Stimulated activated naive B cell treated with anti-CD40 and anti-IgM and Interleukin-4, amounts not matched to agents 10 μg/mL and 1 μg/mL and 100 μg/mL, for 72 hours (primary cell): ENCODE data around the gene C5.
"Not testable (repeated sequence)": the region's sequence is repeated elsewhere in the genome, so short reads cannot be mapped to it uniquely, and the experiment has no call there.

ENCODE experiments used
- ATAC-seq, 2 donors: fragments of 150-1000 bp; cut with Tn5 transposase; replicated peaks; 2 replicates each; pipeline ENCODE4 v1.10.0; 2021; ENCODE audit warnings: moderate library complexity in 1 of 2
- DNase-seq: peaks from one replicate; pipeline ENCODE4 v3.0.0; 2021
- H3K27ac Mint-ChIP-seq: one replicate; pipeline ENCODE4 v1.8.0; 2022; ENCODE audit warnings: mild to moderate bottlenecking, mixed read lengths
- H3K27me3 Mint-ChIP-seq, 2 donors: one replicate each; pipeline ENCODE4 v1.8.0; 2022; ENCODE audit warnings: mixed read lengths in 2 of 2
- H3K36me3 Mint-ChIP-seq, 2 donors: one replicate each; pipeline ENCODE4 v1.8.0; 2022; ENCODE audit warnings: mixed read lengths in 2 of 2, mild to moderate bottlenecking in 1 of 2
- H3K4me1 Mint-ChIP-seq, 2 donors: one replicate each; pipeline ENCODE4 v1.8.0; 2022; ENCODE audit warnings: mixed read lengths in 2 of 2, mild to moderate bottlenecking in 1 of 2
- H3K4me3 Mint-ChIP-seq, 2 donors: one replicate each; pipeline ENCODE4 v1.8.0; 2022; ENCODE audit warnings: mild to moderate bottlenecking in 2 of 2, mixed read lengths in 2 of 2, moderate library complexity in 1 of 2
- H3K9me3 Mint-ChIP-seq, 2 donors: one replicate each; pipeline ENCODE4 v1.8.0; 2022; ENCODE audit warnings: mixed read lengths in 2 of 2, mild to moderate bottlenecking in 1 of 2

C5 gene

DNA sequence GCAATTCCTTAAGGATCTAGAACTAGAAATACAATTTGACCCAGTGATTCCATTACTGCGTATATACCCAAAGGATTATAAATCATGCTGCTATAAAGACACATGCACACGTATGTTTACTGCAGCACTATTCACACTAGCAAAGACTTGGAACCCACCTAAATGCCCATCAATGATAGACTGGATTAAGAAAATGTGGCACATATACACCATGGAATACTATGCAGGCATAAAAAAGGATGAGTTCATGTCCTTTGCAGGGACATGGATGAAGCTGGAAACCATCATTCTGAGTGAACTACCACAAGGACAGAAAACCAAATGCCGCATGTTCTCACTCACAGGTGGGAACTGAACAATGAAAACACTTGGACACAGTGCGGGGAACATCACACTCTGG lies 21.8 kb downstream of the C5 start:
- H3K9me3 Mint-ChIP-seq, H3K27me3 Mint-ChIP-seq, DNase-seq, H3K27ac Mint-ChIP-seq, H3K36me3 Mint-ChIP-seq, H3K4me1 Mint-ChIP-seq, ATAC-seq, H3K4me3 Mint-ChIP-seq: not testable (repeated sequence)

DNA sequence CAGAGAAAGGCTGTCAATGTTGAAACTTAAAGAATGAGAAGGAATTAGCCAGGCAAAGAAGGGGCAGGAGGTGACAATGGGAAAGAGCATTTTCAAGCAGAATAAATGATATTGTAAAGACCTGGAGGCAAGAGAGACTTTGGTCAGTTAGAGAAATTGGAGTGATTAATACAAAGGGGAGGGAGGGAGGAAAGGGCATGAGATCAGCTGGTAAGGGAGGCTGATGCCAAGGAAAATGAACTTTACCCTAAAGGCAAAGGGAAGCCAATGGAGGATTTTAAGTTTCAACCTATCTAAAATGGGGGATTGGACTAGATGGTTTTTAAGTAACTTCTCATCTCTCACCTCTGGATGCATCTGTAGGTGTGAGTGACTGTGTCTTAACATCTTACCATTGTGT lies 23.3 kb downstream of the C5 start:
- DNase-seq (no peak), ATAC-seq (no peak)
- Mint-ChIP-seq H3K27me3 (no peaks in the 10 kb centered on the region), H3K4me3 (no peak overlapping the region), H3K36me3 (peaks cover 0 to 5% of the 10 kb centered on the region in 2 donors), H3K9me3 (no peaks in the 10 kb centered on the region), H3K27ac (no peak overlapping the region), H3K4me1 (peaks cover 0 to 2% of the 10 kb centered on the region in 2 donors)

DNA sequence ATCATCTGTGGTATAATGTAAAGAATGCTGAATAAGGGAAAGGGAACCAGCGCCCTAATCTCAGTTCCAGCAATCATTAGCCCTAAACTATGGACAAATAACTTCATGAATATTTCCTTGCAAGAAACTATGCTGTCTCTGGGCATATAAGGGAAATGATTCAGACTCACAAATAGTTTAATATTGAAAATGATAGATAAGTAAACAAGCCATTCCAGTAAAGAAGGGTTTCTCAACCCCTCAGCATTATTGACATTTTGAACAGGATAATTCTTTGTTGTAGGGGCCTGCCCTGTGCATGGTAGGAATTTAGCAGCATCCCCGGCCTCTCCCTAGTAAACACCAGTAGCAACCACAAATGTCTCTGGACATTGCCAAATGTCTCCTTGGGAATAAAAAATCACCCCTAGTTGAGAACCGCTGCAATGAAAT lies 23.8 kb downstream of the C5 start:
- no peak for DNase-seq

DNA sequence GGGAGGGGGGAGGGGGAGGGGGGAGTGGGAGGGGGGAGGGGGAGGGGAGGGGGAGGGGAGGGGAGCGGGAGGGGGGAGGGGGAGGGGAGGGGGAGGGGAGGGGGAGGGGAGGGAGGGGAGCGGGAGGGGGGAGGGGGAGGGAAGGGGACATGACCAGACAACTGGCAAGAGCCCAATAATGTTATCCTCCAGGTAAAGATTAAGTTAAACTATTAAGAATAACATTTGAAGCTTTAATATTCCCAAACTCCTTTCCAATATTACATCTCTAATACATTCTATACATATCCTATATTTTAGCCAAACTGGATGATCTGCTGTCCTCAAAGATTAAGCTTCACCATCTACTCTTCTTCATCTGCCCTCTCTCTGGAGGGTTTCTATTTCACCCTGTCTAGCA lies 25.8 kb downstream of the C5 start:
- H3K27ac Mint-ChIP-seq = no peak overlapping the region
- ATAC-seq = no peak
- H3K36me3 Mint-ChIP-seq = peaks cover 0 to 10% of the 10 kb centered on the region in 2 donors
- DNase-seq = no peak
- H3K27me3 Mint-ChIP-seq = no peaks in the 10 kb centered on the region
- H3K4me3 Mint-ChIP-seq = no peak overlapping the region
- H3K4me1 Mint-ChIP-seq = peaks cover 0 to 2% of the 10 kb centered on the region in 2 donors
- no peaks in the 10 kb centered on the region for H3K9me3 Mint-ChIP-seq

More for the DNA sequence above, 23.8 kb downstream of the C5 start:
- Mint-ChIP-seq H3K4me3 (no peak overlapping the region), H3K27ac (no peak overlapping the region), H3K36me3 (peaks cover 0 to 5% of the 10 kb centered on the region in 2 donors), H3K27me3 (no peaks in the 10 kb centered on the region), H3K4me1 (peaks cover 0 to 2% of the 10 kb centered on the region in 2 donors), H3K9me3 (no peaks in the 10 kb centered on the region)
- ATAC-seq = no peak

DNA sequence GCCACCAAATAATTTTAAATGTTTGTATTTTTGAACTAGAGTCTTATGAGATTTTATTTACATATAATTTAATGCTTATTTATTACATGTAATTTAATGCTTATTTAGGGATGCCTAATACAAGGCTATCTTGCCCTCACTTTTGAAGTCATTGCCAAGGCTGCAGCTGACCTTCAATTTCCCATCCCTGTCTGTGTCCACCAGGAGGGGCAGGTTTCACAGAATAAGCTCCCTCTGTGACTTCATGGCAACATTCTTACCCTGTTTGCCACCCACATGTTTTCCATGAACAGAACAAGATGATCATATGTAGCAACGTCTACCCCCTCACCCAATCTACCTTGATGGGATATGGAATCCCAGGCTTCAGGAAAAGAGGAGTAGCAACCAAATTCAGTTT lies 27.0 kb downstream of the C5 start:
- peaks cover 0 to 2% of the 10 kb centered on the region in 2 donors for H3K4me1 Mint-ChIP-seq
- no peaks in the 10 kb centered on the region for H3K27me3 Mint-ChIP-seq
- H3K36me3 Mint-ChIP-seq = peaks cover 0 to 10% of the 10 kb centered on the region in 2 donors
- no peak for ATAC-seq
- no peaks in the 10 kb centered on the region for H3K9me3 Mint-ChIP-seq
- DNase-seq = no peak
- no peak overlapping the region for H3K27ac Mint-ChIP-seq
- H3K4me3 Mint-ChIP-seq = no peak overlapping the region

DNA sequence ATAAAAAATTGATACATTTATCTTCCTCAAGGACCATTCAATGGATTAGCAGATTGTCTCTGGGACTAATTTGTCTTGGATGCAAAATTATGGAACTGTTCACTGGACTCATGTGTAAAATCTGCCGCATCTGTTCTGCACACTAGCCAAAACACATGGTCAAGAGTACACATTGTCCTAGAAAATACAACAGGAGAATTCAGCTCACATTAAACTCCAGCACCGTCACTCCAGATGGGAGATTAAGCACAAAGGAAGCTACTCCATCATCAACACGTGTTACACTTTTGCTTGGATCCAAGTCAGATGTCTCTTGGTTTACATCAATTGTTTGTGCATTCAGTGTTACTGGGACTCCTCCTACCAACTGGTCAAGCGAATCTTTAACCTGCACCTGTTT lies 28.8 kb downstream of the C5 start:
- DNase-seq (no peak), ATAC-seq (no peak)
- H3K27me3 Mint-ChIP-seq = no peaks in the 10 kb centered on the region
- peaks cover 0 to 2% of the 10 kb centered on the region in 2 donors for H3K4me1 Mint-ChIP-seq
- H3K9me3 Mint-ChIP-seq = no peaks in the 10 kb centered on the region
- H3K4me3 Mint-ChIP-seq = no peak overlapping the region
- no peak overlapping the region for H3K27ac Mint-ChIP-seq
- H3K36me3 Mint-ChIP-seq = peaks cover 0 to 8% of the 10 kb centered on the region in 2 donors

DNA sequence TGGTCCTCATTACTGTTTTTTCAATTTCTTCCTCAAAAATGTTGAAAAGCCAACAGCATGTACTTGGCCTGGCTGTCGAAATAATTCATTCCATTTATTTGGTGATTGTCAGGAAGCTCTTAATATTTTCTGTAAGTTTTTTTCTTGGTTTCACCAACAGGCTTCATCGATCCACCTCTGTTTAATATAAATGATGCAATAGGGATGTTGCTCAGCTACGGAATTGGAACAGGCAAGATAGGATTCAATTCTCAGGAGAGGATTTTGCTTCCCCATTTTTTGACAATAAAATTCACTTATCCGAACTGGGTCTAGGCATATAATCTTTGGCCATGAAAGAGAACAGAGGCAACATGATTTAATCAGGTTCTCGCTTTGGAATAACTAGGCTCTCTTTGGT lies 30.8 kb downstream of the C5 start:
- DNase-seq (no peak), ATAC-seq (no peak)
- no peak overlapping the region for H3K27ac Mint-ChIP-seq
- H3K9me3 Mint-ChIP-seq = no peaks in the 10 kb centered on the region
- H3K4me3 Mint-ChIP-seq = no peak overlapping the region
- peaks cover 0 to 8% of the 10 kb centered on the region in 2 donors for H3K36me3 Mint-ChIP-seq
- no peaks in the 10 kb centered on the region for H3K4me1 Mint-ChIP-seq
- H3K27me3 Mint-ChIP-seq = no peaks in the 10 kb centered on the region

DNA sequence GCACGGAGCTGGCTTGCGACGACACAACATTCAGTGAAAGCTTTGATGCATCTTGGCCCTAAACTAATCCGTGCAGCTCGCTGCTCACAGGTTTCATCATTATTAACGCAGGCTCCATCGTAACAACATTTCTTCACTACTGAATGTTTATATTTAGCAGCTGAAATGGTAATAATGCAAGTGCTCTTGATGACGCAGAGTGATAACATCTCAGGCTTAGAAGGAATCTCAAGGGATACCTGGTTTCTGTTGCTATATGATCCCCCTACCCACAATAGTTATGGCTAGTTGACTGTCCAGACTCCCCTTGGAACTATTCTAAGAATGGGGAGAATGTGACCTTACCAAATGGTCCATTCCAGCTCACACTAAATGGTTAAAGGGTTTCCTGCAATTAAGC lies 36.2 kb downstream of the C5 start:
- DNase-seq (no peak), ATAC-seq (no peak)
- Mint-ChIP-seq H3K4me1 (no peaks in the 10 kb centered on the region), H3K9me3 (peaks cover 0 to 2% of the 10 kb centered on the region in 2 donors), H3K27me3 (no peaks in the 10 kb centered on the region), H3K27ac (no peak overlapping the region), H3K4me3 (no peak overlapping the region), H3K36me3 (peaks cover 0 to 4% of the 10 kb centered on the region in 2 donors)

DNA sequence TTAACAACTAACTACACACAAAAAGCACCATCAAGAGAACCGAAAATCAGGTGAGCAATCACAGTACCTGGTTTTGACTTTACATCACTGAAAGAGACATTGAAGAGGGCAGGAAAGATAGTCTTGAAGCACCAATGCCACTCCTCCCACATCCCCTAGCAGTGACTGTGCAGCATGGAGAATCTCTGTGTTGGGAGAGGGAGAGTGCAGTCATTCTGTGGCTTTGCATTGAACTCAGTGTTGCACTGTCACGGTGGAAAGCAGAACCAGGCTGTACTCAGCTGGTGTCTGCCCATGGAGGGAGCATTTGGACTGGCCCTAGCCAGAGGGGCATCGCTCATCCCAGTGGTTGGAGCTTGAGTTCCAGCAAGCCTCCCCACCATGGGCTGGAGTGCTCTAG lies 40.4 kb downstream of the C5 start:
- H3K9me3 Mint-ChIP-seq = peaks cover 0 to 2% of the 10 kb centered on the region in 2 donors
- DNase-seq (no peak), ATAC-seq (no peak)
- H3K36me3 Mint-ChIP-seq = peaks cover 4 to 6% of the 10 kb centered on the region in 2 donors
- no peaks in the 10 kb centered on the region for H3K4me1 Mint-ChIP-seq
- no peaks in the 10 kb centered on the region for H3K27me3 Mint-ChIP-seq
- no peak overlapping the region for H3K4me3 Mint-ChIP-seq
- H3K27ac Mint-ChIP-seq = no peak overlapping the region

DNA sequence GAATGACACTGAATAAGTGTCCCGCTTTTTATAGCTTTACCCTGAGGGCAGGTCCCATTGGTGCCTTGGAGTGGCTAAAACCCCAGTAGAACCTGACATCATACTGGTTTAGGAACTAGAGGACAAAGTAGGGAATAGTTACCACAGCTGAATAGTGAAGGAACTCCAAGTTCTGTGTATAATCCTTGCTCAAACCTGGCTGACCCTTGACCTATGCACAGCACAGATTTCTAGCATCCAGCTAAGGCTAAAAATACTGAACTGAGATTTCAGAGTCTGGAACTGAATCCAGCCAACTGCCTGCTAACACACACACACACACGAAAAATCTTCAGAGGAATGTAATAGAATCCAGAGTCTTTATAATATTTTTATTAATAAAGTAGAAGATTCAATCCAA lies 50.8 kb downstream of the C5 start:
- H3K4me3 Mint-ChIP-seq = no peak overlapping the region
- DNase-seq = no peak
- H3K27me3 Mint-ChIP-seq = no peaks in the 10 kb centered on the region
- no peaks in the 10 kb centered on the region for H3K9me3 Mint-ChIP-seq
- H3K36me3 Mint-ChIP-seq = peaks cover 0 to 4% of the 10 kb centered on the region in 2 donors
- ATAC-seq = no peak
- no peaks in the 10 kb centered on the region for H3K4me1 Mint-ChIP-seq
- H3K27ac Mint-ChIP-seq = no peak overlapping the region

DNA sequence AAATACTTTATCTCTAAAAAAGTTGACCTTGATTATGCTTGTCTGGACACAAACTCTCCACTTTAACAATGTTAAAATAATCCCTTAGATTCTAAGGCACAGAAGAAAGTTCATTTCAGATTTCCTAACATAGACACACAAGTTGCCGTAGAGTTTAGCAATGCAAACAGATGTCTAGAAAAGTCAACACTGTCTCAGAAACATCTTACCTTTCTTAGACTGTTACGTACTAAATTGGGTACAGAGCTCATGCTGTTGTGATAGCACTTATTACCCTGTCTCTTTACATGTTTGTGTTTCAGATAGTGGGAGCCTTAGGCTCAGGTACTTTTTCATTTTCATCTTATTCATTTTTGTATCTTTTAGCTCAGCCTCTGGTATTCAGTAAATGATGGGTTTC lies 52.0 kb downstream of the C5 start:
- Mint-ChIP-seq H3K4me3 (no peak overlapping the region), H3K27me3 (no peaks in the 10 kb centered on the region), H3K27ac (no peak overlapping the region), H3K9me3 (no peaks in the 10 kb centered on the region), H3K4me1 (no peaks in the 10 kb centered on the region), H3K36me3 (peaks cover 0 to 4% of the 10 kb centered on the region in 2 donors)
- ATAC-seq (no peak), DNase-seq (no peak)

DNA sequence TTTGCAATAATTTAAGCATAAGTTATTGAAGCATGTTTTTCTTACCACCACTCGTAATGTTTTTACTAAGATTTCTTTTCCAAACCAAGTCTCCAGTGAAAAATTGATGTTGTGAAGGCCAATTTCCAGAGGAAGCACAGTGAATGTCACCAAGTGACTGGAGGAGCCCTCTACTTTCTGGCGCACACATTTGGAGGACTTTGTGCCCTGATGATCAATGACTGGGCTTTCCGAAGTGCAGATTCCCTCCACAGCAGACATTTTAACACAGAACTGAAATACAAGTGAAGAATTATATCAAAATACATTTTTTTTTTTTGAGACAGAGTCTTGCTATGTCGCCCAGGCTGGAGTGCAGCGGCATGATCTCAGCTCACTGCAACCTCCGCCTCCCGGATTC lies 52.6 kb downstream of the C5 start:
- no peak for ATAC-seq
- no peaks in the 10 kb centered on the region for H3K4me1 Mint-ChIP-seq
- H3K27ac Mint-ChIP-seq = no peak overlapping the region
- peaks cover 0 to 2% of the 10 kb centered on the region in 2 donors for H3K36me3 Mint-ChIP-seq
- no peak for DNase-seq
- H3K27me3 Mint-ChIP-seq = no peaks in the 10 kb centered on the region
- no peaks in the 10 kb centered on the region for H3K9me3 Mint-ChIP-seq
- no peak overlapping the region for H3K4me3 Mint-ChIP-seq

DNA sequence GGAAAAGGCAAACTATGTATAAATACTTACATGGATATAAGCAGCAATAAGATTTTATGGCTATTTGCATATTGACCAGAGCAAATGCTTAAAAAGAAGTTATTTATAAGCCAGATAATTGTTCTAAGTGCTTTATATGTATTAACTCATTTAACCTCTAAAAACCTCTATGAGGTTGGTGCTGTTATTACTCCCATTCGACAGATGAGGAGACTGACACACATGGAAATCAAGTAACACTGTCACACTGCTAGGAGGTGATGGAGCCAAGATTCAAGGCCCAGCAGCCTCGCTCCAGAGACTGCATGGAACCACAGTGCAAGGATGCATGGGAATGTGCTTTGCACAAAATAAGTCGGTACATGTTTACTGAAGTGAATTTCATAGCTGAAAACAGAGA lies 53.7 kb downstream of the C5 start:
- no peak overlapping the region for H3K4me3 Mint-ChIP-seq
- no peaks in the 10 kb centered on the region for H3K27me3 Mint-ChIP-seq
- H3K36me3 Mint-ChIP-seq = no peaks in the 10 kb centered on the region
- ATAC-seq (no peak), DNase-seq (no peak)
- no peaks in the 10 kb centered on the region for H3K4me1 Mint-ChIP-seq
- H3K27ac Mint-ChIP-seq = no peak overlapping the region
- H3K9me3 Mint-ChIP-seq = no peaks in the 10 kb centered on the region

DNA sequence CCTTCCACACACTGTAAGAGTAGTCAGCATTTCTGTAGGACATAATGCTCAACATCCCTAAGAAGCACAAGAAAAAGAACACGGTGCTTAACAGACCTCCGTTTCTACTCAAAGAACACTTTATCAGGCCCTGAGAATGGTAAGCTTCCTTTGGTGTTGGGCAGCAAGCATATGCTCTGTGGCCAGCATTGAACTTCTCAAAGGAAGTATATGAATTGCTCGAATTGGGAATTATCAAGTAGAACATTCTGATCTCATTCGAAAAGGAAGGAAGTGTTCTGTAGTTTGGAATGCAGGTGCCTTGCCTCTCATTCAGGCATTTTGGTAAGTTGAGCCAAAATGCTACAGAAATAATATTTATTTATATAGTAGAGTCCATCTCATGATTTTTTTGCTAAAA lies 61.0 kb downstream of the C5 start:
- no peak for ATAC-seq
- no peak overlapping the region for H3K27ac Mint-ChIP-seq
- H3K27me3 Mint-ChIP-seq = no peaks in the 10 kb centered on the region
- no peaks in the 10 kb centered on the region for H3K36me3 Mint-ChIP-seq
- DNase-seq = no peak
- no peaks in the 10 kb centered on the region for H3K9me3 Mint-ChIP-seq
- no peak overlapping the region for H3K4me3 Mint-ChIP-seq
- H3K4me1 Mint-ChIP-seq = no peaks in the 10 kb centered on the region

DNA sequence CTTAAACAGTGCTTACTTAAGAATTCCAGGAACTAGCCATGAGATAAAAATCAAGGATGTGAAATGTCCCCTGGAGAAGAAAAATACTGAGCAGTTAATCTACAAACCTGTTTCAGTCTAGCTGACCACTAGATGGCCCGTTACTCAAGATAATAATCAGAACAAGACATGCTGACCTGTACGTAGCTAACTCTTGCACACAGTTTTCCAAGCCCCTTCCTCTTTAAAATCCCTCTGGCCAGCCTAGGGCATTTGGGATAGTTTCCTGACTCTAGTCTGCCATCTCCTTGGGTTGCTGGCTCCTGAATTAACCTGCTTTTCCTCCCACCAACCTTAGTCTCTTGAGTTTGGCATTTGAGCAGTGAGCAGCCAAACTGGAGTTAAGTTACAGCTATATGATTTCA lies 64.3 kb downstream of the C5 start:
- no peak for DNase-seq
- H3K36me3 Mint-ChIP-seq = no peaks in the 10 kb centered on the region
- H3K9me3 Mint-ChIP-seq = no peaks in the 10 kb centered on the region
- H3K4me3 Mint-ChIP-seq = no peak overlapping the region
- H3K27ac Mint-ChIP-seq = no peak overlapping the region
- H3K27me3 Mint-ChIP-seq = no peaks in the 10 kb centered on the region
- ATAC-seq = peak; percentile 49 to 57
- H3K4me1 Mint-ChIP-seq = peaks cover 0 to 2% of the 10 kb centered on the region in 2 donors

DNA sequence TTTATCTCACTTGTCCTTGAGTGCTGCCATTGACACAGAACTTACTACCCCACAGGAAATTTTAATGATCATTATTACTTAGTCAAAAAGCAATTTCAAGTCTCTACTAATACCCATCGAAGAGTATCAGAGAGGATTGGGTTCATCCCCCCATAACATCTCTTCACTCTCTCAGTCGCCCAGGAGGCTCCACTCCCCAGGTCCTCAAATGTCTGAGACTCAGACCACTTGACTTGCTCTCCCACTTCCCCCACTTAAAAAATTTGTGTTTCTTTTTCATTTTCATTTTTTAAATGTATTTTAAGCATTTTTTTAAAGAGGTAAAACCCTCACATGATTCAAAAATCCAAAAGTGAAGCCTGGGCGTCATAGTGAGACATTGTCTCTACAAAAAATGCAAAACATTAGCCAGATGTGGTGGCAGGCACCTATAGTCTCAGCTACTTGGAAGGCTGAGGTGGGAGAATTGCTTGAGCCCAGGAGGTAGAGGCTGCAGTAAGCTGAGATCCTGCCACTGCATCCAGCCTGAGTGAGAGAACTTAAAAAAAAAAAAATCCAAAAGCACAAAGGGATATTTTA lies 66.7 kb downstream of the C5 start:
- Mint-ChIP-seq H3K9me3 (no peaks in the 10 kb centered on the region), H3K4me1 (peaks cover 0 to 2% of the 10 kb centered on the region in 2 donors), H3K27me3 (no peaks in the 10 kb centered on the region), H3K27ac (no peak overlapping the region), H3K4me3 (no peak overlapping the region), H3K36me3 (peaks cover 0 to 3% of the 10 kb centered on the region in 2 donors)
- ATAC-seq (no peak), DNase-seq (no peak)
